T-helper 22 cell (primary cell): ENCODE data around the gene SYK.

Experiments used
- DNase-seq: peaks from one replicate; pipeline ENCODE4 v3.0.0-alpha.2; 2020; ENCODE audit warnings: low read depth

Gene SYK

DNA sequence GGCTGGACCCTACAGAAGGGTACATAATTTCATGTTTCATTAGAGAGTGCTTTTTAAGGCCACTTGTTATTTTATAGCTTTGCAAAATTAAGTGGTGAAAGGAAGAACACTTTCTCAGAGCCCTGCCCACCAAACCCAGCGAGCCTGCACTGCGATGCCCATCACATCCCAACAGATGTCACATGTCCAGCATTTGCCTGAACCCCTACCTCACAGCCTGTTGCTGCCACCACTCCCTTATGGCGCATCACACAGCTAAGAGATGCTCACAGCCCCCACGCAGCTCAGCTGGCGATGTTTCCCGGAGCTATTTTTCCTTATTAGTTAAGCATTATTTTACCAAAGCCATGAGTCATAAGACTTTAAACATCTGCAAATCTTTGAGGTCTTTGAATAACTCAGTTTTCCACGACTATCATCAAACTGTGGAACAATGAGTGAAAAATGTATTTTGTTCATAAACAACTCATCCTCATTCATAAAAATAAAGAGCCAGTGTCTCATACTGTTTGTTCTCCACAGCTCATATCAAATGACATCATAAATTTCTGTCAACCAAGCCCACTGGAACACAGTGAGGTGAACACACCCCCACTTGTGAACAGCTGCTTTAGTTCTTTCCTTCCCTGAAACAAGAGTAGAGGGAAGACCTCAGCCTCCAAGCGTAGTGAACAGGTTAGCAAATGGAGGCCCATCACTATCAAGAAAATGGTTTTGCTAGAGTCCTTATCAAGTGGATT lies 104.9 kb downstream of the SYK start:
- DNase-seq: no peak

DNA sequence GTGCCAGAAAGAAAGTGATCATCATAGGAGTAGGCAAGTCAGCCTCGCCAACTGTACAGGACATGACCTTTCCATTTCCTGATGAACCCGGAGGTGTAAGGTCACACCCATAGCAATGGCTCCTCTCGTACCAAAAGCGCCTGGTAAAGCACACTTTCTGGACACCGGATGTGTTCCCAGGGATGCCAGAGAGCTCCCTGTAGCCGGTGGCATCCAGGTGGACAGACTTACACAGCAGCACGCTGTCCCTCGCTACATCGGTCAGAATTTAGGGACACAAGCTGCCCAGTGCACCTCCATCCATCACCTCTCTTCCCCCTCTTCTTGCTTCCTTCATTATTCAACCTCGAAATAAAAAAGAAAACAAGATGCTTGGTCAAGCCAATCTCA lies 105.4 kb downstream of the SYK start:
- DNase-seq: no peak

DNA sequence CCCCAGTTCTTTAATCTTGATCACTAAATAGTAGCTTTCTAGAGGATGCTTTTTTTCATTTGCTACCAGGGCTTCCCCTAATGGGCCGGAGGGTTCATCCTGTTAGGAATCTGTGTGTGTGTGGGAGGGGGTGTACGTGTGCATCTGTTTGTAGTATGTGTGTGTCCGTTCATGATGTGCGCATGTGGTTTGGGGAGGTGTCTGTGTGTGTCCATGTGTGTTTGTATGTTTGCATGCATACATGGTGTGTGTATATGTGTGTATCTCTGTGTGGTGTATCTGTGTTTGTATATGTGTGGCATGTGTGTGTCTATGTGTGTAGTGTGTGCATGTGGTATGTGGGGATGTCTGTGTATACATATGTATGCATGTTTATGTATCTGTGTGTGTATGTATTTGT lies 106.2 kb downstream of the SYK start:
- DNase-seq: no peak

DNA sequence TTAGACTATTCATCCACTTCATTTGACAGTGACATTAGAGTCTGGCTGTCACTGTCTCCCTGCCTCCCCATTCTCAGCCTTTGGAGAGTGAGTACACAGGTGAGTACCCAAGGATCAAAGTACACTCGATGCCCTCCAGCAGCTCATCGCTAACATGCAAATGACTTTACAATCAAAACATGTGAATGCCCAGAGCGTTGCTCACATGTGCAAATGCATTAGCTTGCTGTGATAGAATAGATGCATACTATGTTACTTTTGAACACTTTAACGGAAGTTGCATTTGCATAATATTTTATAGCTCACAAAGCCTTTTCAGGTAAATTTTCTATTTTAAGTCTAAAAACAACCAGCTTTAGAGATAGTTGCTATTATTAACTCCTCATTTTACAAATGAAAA lies 107.6 kb downstream of the SYK start:
- no peak for DNase-seq

DNA sequence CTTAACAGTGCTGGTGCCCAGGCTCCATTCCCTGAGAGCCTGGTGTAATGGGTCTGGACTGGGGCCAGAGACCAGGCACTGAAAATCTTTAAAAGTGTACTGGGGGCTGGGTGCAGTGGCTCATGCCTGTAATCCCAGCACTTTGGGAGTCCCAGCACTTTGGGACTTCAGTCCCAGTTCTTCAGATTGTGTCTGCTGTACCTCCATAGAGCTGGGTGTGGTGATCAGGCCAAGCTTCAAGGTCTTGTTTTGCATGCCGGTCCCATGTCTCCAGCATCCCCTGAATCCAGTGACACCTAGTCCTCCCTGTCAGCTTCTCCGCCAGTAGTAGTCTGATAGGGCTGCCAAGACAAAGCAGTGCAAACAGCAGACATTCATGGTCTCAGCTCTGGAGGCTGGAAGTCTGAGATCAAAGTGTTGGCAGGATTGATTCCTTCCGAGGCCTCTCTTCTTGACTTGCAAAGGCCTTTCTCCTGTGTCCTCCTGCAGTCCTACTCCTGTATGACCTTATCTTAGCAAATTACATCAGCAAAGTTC lies 108.2 kb downstream of the SYK start:
- DNase-seq: no peak

DNA sequence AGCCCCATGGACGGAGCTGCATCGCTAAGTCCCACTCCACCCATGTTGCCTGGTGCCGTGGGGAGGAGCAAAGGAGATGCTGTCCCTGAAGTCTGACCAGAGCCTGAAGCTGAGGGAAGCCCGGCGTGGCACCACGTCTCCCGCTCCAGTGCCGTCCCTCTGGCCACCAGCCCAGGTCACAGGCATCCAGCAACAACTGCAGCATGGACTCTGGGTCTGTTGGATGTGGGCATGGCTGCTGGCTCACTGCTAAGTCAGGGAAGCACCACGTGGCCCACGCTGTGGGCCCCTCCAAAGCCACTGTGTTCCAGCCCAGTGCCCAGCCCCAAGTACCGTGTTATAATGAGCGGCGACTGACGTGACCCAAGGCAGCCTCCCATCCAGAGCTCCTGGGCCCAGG lies 112.6 kb downstream of the SYK start:
- no peak for DNase-seq

DNA sequence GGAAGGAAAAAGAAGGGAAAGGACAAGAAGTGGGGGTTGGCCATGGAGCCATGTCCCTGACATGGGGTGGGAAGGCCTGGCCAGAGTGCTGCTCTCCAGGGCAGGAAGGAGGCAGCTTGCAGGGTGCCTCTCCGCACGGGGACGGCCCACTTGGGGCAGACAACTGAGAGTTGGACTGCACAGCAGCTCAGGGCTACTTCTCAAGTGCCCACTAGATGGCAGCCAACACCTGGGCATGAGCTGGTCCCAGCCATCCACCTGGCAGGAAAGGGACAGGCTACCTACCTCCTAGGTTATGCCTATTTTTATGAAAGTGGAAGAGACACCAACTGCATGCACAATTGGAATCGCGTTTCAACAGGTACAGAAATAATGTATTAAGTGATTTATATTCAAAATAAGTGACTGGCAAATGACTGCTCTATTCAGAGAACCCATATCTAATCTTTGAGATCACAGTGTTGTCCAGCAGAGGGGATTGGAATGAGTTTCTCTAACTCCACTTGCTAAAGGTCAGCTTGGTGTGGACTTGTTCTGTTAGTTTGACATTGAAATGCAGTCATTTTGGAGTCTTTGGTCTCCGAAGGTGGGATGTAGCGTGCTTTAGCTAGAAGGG lies 113.4 kb downstream of the SYK start:
- peak; percentile 34 for DNase-seq

DNA sequence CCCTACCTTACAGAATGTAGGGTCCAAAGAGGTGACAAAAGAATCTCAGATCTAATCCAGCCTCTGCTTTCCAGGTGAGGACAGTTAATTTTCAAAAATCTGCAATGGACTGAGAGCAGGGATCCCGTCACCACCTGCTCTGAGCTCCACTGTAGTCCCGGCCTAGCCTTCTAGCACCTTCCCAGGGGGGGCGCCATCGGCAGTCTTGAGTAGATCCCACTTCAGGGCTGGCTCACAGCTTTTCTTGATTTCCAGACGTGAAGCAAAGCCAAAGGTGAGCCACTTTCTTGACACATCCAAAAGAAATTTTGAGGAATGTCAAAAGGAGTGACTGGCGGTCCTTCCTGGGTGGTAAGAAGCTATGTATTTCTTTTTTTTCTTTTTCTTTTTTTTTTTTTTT lies 114.1 kb downstream of the SYK start:
- DNase-seq: no peak

DNA sequence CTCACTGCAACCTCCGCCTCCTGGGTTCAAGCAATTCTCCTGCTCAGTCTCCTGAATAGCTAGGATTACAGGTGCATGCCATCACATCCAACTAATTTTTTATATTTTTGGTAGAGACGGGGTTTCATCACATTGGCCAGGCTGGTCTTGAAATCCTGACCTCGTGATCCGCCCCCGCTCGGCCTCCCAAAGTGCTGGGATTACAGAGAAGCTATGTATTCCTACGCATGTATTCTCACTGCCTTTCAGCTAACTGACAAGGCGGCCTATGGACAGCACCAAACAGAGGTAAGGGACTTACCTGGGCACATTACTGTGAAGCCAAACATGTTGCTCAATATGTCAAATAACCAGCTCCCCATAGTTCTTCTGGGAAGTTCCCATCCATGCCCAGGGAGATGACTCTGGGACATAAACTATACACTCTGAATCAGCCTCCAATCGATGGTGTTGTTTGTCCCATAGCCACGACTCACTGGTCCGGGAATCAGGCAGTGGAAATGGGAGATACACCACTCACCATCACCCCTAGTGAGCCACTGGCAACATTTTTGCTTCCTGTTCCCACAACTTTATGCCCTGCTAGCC lies 114.6 kb downstream of the SYK start:
- DNase-seq: no peak

DNA sequence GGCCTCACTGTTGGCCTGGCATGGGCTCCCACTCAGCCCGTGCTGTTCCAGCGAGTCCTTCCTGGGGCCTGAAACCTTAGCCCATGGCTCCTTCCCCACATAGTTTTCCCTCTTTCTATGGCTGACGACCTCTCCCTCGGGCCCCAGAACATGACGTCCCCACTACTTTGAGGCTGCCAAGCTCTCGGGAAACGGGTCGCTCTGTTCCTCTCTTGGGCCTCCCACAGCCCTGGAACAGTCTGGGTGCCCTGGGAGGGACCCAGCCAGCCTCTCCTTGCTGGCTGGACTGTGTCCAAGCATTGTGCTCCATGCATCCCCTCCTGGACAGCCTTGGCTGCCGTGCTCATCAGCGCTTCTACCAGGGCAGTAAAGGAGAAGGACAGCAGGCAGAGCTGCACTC lies 118.3 kb downstream of the SYK start:
- no peak for DNase-seq

DNA sequence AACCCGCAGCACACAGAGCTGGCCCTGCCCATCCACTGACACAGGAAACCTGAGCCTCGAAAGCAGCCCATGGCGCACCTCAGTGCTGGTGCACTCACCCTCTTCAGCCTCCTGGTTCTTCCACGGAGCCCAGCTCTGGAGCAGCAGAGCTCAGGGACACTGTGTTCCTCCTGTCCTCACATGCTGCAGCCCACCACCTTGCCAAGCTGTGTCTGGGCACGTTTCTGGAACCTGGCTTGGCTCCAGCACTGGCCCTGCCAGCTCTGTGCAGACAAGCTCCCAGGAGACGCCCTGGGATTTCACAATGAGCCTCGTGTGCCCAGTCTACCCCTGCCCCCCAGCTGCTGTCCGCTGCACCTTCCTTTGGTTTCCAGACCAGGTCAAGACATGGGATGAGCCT lies 119.5 kb downstream of the SYK start:
- DNase-seq: no peak

DNA sequence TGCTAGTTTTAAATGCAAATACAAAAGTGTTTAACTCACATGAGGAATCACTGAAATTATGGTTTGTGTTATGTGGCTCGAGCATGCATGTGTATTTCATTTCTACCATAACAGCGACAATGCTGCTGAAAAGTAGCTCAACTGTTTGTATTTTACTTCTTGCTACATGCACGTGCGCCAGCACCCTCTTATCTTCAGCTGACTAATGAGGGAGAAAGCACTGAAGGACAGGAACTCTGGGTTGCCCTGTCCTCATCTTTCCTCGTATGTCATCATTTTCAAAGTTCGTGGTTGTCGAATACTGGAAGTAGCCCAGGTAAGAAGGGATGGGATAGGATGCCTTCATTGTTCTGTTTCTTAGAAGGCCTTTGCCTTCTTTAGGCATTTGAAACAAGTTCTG lies 120.3 kb downstream of the SYK start:
- no peak for DNase-seq

DNA sequence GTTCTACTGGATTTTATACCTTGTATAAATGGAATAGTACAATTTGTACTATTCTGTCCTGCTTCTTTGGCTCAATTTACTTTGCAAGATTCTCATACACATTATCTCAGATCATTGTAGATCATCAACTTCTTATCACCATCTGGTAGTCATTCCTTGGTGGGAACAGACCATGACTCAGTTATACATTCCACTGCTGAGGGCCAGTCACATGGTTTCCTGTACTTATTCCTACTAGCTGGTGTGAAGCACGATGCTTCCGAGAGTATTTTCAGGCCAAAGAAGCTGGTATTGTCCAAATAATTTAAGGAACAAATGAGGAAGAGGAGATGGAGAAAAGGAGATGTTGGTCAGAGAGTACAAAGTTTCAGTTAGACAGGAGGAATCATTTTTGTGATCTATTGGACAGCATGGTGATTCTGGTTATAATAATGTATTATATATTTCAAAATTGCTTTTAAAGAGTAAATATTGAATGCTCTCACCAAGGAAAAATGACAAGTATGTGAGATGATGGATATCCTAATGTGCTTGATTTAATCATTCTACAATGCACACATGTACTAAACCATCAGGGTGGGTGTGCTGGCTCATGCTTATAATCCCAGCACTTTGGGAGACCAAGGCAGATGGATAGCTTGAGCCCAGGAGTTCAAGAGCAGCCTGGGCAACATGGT lies 124.1 kb downstream of the SYK start:
- DNase-seq: no peak

DNA sequence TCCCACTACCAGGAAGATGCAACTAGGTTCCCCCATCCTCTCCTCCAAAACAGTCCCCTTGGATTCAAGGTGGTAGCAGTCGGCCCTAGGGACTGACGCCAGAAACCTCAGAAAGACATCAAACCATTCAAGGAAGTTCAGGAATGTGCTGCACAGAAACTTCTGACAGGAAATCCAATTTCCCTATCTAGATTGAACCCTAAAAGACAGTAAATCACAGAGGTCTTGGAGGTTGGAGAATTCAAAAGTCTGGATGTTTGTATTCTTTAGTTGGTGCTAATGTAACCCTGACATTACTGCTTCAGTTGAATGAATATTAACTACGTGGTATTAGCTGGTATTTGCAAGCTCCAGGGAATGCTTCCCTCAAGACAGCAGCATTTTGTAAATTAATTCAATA lies 125.3 kb downstream of the SYK start:
- no peak for DNase-seq

DNA sequence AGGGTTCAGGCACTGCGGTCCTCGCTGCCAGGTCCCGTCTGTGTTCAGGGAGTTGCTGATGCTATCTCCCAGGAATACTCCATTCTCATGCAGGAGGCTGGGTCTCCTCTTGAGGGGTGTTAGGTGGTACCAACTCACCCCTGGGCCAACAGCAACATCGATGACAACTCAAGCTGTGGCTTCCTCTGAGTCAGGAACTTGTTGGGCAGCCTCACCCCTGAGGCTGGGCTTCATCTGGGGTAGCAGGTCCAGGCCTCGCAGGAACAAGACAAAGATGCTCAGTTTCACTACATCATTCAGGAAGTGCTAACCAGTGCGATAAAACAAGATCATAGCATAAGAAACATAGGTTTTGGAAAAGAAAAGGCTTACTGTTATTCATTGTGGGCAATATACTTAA lies 125.9 kb downstream of the SYK start:
- no peak for DNase-seq

DNA sequence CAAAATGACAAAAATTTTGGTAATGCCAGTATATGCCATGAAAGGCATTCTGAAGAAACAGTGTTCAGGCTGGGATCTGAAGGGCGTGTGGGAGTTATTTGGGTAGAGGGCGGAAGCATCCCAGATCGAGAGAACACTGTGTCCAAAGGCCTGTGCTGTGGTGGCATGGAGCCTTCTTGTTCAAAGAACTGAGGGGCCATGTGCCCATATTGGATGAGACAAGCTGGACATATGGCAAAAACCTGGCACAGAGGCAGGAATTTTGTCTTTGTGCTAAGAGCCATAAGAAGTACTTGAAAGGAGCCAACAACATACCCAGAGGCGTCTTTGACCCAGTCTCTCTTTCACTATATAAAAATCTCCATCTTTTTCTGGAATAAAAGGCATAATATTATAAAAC lies 128.0 kb downstream of the SYK start:
- DNase-seq: no peak

DNA sequence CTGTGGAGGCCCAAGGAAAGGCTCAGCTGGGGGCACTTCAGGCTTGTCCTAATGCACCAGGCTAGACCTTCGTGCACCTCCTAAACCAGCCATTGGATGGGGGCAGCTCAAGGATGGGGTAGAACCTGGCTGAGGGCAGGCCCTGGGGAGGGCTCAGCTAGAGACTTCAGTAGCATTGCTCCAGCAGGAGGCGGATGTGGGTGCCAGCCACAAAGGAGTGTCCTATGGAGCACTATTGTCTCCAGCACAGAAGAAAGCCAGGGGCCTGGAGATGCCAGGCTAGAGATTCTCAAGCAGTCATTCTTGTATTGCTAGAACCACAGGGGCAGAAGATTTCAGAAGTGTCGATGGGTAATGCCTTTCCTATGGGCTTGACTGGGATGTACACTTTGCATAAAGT lies 131.8 kb downstream of the SYK start:
- DNase-seq: no peak

DNA sequence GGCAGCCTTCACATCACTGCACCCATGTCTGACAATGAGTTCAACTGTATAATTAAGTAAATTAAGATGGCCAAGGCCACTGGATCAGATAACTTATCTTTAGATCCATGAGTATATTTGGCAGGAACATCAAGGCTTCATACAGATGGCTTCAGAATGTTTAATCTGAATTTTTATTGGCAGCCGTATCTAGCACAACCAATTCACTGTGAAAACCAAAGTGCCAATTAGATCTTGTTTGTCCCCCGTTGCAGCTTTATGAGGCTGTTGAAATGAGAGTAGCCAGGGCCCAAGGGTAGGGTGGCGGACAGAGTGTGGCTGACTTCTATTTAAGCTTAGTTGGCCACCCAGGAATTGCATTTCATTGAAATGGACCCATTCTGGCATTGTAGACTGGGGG lies 137.7 kb downstream of the SYK start:
- no peak for DNase-seq

DNA sequence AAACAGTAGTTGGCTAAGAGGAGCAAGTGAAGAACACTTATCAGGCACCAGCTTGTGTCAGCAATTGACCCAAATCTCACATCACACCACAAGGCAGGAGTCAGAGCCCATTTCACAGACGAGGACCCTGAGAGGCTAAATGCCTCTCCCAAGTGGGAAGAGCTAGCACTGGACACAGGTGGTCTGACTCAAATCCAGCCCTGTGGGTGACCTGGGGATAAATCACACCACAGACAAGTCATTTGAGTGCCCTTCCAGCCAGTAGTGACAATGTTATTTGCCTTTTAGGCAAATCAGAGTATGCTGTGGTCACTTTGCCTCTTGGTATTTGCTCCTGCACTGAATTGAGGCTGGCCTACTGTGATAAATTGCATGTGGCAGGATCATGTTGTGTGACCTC lies 138.7 kb downstream of the SYK start:
- no peak for DNase-seq

DNA sequence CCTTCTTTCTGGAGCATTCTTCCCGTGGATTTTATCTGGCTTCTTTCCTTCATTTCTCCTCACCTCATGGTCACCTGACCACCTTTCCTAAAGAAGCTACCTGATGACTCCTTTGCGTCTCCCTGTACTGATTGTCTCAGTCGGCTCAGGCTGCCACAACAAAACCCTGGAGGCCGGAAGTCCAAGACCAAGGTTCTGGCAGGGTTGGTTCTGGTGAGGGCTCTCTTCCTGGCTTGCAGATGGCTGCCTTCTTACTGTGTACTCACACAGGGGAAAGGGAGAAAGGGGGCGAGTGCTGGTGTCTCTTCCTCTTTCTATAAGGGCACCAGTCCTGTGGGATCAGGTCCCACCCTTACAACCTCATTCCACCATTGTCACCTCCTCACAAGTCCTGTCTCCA lies 140.0 kb downstream of the SYK start:
- no peak for DNase-seq

DNA sequence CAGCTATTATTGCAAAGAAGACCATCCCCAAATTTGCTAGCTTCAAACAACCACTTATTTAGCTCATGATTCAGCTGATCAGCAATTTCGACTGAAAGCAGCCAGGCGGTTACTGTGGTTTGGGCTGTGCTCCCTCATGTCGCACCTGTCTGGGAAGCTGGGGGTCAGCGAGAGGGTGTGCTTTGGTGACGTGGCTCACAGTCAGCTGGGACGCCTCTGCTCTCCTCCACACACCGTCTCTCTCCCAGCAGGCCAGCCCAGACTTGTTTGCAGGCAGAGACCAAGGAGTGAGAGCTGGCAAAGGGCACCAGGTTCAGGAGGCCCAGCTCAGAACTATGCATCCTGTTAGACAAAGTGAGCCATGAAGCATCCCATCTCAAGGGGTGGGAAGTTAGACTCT lies 140.9 kb downstream of the SYK start:
- no peak for DNase-seq

DNA sequence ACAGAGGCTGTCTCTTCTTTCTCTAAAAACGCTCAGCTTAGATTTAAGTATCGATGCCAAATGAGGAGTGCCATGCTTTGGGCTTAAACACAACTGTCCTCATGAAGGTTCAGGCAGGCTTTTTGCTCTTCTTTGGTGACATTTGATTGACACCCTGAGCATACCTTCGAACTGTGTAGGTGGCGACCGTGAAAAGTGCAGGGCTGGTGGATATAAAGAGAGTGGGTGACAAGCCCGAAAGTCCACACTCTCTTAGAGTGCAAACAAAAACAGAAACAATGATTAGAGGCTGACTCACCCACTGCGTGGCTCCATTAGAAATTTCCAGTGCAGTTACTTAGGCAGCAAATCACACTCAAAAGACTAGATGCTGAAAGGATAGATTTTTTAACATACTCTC lies 141.7 kb downstream of the SYK start:
- DNase-seq: no peak

DNA sequence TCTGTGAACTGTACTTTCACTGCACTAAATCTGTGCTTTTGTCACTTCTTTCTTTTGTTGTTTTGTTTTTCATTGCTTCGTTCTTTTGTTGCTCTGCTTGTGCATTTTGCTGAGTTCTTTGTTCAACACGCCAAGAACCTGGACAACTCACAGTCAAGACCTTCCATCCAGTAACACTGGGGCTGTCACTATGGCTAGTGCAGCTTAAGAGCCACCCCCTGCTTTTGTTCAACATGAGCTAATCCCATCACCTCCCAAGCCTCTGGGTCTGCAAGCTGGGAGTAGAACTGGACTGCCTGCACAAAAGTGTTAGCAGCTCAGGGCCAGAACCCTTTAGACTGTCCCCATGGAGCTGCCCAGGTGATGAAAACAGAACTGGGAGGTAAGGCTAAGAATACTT lies 143.7 kb downstream of the SYK start:
- DNase-seq: no peak
